ENCODE measurements around the gene CLASP1. TPM values are rescaled to one million over a fixed set of nuclear protein-coding genes. Genes with fewer than 3 reads are reported as not detected.
"Not testable (repeated sequence)": the region's sequence is repeated elsewhere in the genome, so short reads cannot be mapped to it uniquely, and the experiment has no call there.

CLASP1 gene
- total RNA-seq, 1 donor from 2014 or later = 69.3 TPM

DNA sequence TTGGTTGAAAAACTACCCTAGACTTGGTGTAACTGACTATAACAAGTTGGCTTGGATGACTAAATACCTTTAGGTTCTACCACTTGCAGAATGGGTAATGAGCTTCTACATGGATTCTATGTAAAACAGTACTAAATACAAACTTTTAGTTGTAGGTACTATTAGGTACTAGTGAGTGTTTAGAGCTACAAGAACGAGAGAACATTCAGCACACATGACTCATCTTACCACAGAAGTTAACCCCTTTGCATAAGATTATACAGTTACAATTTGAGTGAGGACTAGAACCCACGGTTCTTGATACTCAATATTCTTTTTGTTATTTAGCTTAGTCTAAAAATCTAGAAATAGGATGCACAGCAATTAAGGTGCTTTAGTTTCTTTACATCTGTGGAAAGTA is 262.6 kb downstream of the CLASP1 start:
- no peaks in the 10 kb centered on the region for H3K27me3 Mint-ChIP-seq
- intact Hi-C loops (cut with micrococcal nuclease) = no loop called here
- DNase-seq = no peak
- H3K36me3 Mint-ChIP-seq (ENCODE audit: low read depth) = peaks cover 34% of the 10 kb centered on the region
- no peaks in the 10 kb centered on the region for H3K9me3 Mint-ChIP-seq
- no peak overlapping the region for H3K27ac Mint-ChIP-seq
- no peaks in the 10 kb centered on the region for H3K4me1 Mint-ChIP-seq
- H3K4me3 Mint-ChIP-seq = no peak overlapping the region

DNA sequence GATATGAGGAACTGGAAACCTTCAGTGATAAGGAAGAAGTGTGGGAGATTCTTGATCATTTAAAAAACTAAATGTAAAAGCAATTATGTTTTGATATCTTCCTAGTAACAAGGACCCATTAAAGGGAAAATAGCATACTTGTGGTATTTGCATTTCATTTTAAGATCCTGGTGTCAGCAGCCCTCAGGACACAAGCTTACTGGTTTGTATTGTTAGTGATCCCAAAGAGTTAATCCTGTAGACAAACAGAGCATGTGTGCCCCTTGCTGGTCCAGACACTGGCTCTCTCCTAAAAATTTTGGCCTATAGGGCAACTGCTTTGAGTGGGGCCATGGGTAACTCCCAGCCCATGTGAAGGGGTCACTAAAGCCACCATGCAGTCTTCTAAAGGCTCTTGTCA is 263.2 kb downstream of the CLASP1 start:
- no peaks in the 10 kb centered on the region for H3K4me1 Mint-ChIP-seq
- intact Hi-C loops (cut with micrococcal nuclease) = no loop called here
- H3K4me3 Mint-ChIP-seq = no peak overlapping the region
- no peaks in the 10 kb centered on the region for H3K27me3 Mint-ChIP-seq
- no peaks in the 10 kb centered on the region for H3K9me3 Mint-ChIP-seq
- peaks cover 34% of the 10 kb centered on the region for H3K36me3 Mint-ChIP-seq (ENCODE audit: low read depth)
- H3K27ac Mint-ChIP-seq = no peak overlapping the region
- DNase-seq = no peak

DNA sequence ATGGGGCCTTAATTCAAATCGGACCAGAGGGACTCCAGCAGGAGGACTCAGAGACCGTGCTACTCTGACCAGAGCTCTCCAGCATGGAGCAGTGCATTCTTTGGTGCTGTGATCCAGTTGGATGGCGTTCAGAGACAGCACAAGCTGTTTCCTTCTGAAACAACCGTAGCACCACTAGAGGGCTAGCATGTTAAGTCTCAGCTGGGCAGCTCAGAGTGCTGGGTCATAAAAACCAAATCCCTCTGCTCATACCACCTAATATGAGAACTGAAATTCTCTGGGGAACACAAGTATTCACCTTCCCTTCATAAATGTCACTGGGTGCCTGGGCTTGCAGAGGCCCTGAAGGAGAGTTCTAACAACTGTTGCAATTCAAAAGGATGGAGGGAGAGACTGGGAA is 266.5 kb downstream of the CLASP1 start:
- peaks cover 53% of the 10 kb centered on the region for H3K36me3 Mint-ChIP-seq (ENCODE audit: low read depth)
- peaks cover 3% of the 10 kb centered on the region for H3K4me1 Mint-ChIP-seq
- intact Hi-C loops (cut with micrococcal nuclease) = no loop called here
- H3K27me3 Mint-ChIP-seq = no peaks in the 10 kb centered on the region
- H3K27ac Mint-ChIP-seq = no peak overlapping the region
- no peak overlapping the region for H3K4me3 Mint-ChIP-seq
- H3K9me3 Mint-ChIP-seq = no peaks in the 10 kb centered on the region
- DNase-seq = no peak

DNA sequence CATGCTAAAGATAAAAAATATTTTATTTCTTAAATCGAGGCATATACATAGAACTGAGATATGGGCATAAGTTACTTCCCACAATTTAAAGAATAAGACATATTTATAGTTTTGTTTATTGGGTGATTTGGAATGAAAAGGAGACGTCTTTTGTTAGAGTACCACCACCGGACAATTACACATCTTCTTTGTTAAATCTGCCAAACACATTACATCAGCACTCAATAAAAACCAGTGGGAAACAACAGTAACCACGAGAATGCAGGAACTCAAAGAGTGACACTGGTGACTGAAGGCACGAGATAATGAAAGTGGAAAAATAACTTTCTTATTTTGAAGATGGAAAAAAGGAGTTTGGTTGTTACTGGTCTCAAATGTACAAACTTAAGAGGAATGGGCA is 271.6 kb downstream of the CLASP1 start:
- Mint-ChIP-seq H3K9me3 (no peaks in the 10 kb centered on the region), H3K36me3 (ENCODE audit: low read depth) (peaks cover 61% of the 10 kb centered on the region), H3K27me3 (no peaks in the 10 kb centered on the region), H3K4me1 (peaks cover 4% of the 10 kb centered on the region), H3K27ac (no peak overlapping the region), H3K4me3 (no peak overlapping the region)
- DNase-seq = no peak
- intact Hi-C loops (cut with micrococcal nuclease) = no loop called here

DNA sequence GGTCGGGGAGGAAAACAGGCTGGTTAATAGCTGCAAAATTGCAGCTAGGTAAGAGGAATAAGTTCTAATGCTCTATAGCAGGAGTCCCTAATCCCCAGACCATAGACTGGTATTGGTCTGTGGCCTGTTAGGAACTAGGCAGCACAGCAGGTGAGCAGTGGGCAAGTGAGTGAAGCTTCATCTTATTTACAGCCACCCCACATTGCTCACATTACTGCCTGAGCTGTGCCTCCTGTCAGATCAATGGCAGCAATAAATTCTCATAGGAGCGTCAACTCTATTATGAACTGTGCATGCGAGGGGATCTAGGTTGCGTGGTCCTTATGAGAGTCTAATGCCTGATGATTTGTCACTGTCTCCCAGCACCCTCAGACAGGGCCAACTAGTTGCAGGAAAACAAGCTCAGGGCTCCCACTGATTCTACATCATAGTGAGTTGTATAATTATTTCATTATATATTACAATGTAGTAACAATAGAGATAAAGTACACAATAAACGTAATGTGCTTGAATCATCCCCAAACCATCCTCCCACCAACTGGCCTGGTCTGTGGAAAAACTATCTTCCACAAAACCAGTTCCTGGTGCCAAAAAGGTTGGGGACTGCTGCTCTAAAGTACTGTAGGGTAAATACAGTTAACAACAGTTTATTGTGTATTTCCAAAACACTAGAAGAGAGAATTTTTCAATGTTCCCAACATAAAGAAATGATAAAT is 272.6 kb downstream of the CLASP1 start:
- H3K4me3 Mint-ChIP-seq = no peak overlapping the region
- peaks cover 59% of the 10 kb centered on the region for H3K36me3 Mint-ChIP-seq (ENCODE audit: low read depth)
- no peaks in the 10 kb centered on the region for H3K27me3 Mint-ChIP-seq
- no peak overlapping the region for H3K27ac Mint-ChIP-seq
- intact Hi-C loops (cut with micrococcal nuclease) = no loop called here
- peaks cover 5% of the 10 kb centered on the region for H3K4me1 Mint-ChIP-seq
- DNase-seq = no peak
- H3K9me3 Mint-ChIP-seq = no peaks in the 10 kb centered on the region

DNA sequence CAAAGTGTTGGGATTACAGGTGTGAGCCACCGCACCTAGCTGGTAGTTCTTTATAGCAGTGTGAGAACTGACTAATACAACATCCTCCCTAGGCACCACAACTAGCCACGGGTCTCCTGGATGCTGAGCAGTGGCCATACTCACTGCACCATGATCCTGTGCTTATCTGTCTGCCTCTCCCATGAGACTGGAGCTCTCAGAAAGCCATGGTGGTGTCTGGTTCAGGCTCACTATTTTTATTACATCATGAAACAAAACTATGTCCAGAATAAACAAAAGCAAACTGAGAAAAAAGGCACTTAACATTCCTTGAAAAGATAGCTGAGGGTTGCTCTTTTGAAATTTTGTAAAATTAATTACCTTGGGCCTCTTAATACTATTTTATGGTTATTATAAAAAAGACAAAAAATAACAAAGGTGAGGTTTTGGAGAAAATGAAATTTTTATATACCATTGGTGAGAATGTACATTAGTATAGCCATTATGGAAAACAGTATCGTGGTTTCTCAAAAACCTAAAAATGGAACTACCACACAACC is 273.6 kb downstream of the CLASP1 start:
- Mint-ChIP-seq H3K36me3 (ENCODE audit: low read depth) (peaks cover 57% of the 10 kb centered on the region), H3K4me3 (no peak overlapping the region), H3K9me3 (no peaks in the 10 kb centered on the region), H3K27ac (no peak overlapping the region), H3K4me1 (peaks cover 5% of the 10 kb centered on the region), H3K27me3 (no peaks in the 10 kb centered on the region)
- no peak for DNase-seq
- intact Hi-C loops (cut with micrococcal nuclease) = no loop called here

DNA sequence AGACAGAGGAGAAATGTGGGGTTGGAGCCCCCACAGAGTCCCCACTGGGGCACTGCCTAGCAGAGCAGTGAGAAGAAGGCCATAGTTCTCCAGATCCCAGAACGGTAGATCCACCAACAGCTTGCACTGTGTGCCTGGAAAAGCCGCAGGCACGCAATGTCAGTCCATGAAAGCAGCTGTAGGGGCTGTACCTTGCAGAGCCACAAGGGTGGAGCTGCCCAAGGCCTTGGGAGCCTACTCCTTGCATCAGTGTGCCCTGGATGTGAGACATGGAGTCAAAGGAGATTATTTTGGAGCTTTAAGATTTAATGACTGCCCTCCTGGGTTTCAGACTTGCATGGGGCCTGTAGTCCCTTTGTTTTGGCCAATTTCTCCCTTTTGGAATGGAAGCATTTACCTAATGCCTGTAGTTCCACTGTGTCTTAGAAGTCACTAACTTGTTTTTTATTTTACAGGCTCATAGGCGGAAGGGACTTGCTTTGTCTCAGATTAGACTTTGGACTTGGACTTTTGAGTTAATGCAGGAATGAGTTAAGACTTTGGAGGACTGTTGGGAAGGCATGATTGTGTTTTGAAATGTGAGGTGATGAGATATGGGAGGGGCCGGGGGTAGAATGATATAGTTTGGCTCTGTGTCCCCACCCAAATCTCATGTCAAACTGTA is 274.7 kb downstream of the CLASP1 start:
- DNase-seq; H3K27ac Mint-ChIP-seq; H3K4me1 Mint-ChIP-seq; H3K9me3 Mint-ChIP-seq; H3K27me3 Mint-ChIP-seq; H3K4me3 Mint-ChIP-seq; intact Hi-C loops (cut with micrococcal nuclease): not testable (repeated sequence)
- H3K36me3 Mint-ChIP-seq (ENCODE audit: low read depth) = peaks cover 57% of the 10 kb centered on the region

DNA sequence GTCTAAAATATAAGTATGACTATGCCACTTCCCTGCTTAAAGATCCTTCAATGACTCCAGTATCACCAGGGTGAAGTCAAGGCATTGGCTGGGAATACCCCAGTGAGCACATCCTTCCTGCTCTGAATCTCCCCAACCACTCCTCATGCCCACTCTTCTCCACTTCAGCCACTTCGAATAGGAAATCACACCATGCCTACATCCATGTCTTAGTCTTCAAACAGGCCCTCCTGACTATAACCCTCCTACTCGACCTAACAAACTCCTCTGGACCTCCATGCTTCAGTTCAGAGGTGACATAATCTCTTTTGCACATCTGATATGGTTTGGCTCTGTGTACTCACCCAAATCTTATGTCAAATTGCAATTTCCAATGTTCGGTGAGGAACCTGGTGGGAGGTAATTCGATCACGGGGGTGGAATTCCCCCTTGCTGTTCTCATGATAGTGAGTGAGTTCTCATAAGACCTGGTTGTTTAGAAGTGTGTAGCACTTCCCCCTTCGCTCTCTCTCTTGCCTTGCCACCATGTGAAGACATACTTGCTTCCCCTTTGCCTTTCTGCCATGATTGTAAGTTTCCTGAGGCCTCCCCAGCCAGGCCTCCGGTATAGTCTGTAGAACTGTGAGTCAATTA is 276.4 kb downstream of the CLASP1 start:
- H3K36me3 Mint-ChIP-seq (ENCODE audit: low read depth) = peaks cover 55% of the 10 kb centered on the region
- H3K27ac Mint-ChIP-seq = peak overlapping the region; percentile 42
- H3K27me3 Mint-ChIP-seq = no peaks in the 10 kb centered on the region
- H3K9me3 Mint-ChIP-seq = no peaks in the 10 kb centered on the region
- intact Hi-C loops (cut with micrococcal nuclease) = no loop called here
- no peak for DNase-seq
- H3K4me1 Mint-ChIP-seq = peaks cover 4% of the 10 kb centered on the region
- H3K4me3 Mint-ChIP-seq = no peak overlapping the region

DNA sequence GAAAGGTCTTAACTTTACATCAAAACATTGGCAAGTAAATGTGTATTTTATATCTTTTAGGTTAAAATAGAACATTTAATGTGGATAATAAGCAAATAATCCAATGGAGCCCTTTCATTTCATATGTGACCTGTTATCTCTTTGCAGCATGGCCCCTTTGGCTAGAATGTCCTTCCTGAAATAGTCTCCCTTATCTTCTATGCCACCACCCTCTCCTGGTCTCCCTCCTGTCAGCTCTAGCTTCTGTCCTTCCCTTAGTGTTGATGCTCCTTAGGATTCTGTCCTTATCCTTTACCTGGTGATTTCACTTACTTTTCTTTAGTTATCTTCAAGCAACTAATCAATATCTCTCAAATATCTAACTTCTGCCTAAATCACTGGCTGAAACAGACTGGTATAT is 277.2 kb downstream of the CLASP1 start:
- Mint-ChIP-seq H3K27ac (no peak overlapping the region), H3K36me3 (ENCODE audit: low read depth) (peaks cover 57% of the 10 kb centered on the region), H3K9me3 (no peaks in the 10 kb centered on the region)

DNA sequence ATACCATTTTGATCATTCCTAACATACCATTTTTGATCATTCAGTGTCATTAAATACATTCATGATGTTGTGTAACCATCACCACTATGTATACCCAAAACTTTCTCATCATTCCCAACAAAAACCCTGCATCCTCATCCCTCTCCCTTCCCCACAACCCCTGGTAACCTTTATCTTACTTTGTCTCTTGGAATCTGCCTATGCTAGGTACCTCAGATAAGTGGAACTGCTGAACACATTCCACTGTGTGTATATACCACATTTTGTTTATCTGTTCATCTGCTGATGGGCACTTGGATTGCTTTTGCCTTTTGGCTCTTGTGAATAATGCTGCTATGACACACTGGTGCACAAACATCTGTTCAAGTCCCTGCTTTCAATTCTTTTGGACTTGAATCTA is 280.4 kb downstream of the CLASP1 start:
- H3K4me1 Mint-ChIP-seq = peaks cover 4% of the 10 kb centered on the region
- H3K36me3 Mint-ChIP-seq (ENCODE audit: low read depth) = peaks cover 48% of the 10 kb centered on the region
- H3K27me3 Mint-ChIP-seq = no peaks in the 10 kb centered on the region
- H3K9me3 Mint-ChIP-seq = no peaks in the 10 kb centered on the region
- no peak overlapping the region for H3K4me3 Mint-ChIP-seq
- H3K27ac Mint-ChIP-seq = no peak overlapping the region
- intact Hi-C loops (cut with micrococcal nuclease) = no loop called here
- no peak for DNase-seq

More for the DNA sequence above, 277.2 kb downstream of the CLASP1 start:
- no peak for DNase-seq
- H3K4me1 Mint-ChIP-seq = peaks cover 4% of the 10 kb centered on the region
- intact Hi-C loops (cut with micrococcal nuclease) = no loop called here
- H3K27me3 Mint-ChIP-seq = no peaks in the 10 kb centered on the region
- H3K4me3 Mint-ChIP-seq = no peak overlapping the region

DNA sequence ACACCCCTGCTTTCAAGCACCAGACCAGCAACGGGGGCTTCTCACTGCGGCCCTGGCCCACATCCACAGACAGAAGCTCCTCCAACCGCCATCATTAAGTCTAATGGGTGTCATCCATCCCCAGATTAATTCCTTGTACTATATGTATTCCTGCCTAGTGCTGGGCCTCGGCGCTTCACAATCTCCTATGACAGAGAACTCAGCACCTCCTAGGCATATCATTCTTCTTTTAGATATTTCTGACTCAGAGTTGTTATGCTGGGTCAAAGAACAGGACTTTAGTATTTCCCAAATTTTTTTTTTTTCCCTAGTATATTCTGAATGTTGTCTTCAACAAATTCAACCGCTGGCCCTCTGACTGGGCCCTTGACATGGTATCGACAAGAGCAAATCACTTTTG is 281.1 kb downstream of the CLASP1 start:
- H3K4me3 Mint-ChIP-seq = no peak overlapping the region
- H3K36me3 Mint-ChIP-seq (ENCODE audit: low read depth) = peaks cover 45% of the 10 kb centered on the region
- DNase-seq = no peak
- H3K27ac Mint-ChIP-seq = no peak overlapping the region
- intact Hi-C loops (cut with micrococcal nuclease) = no loop called here
- H3K27me3 Mint-ChIP-seq = no peaks in the 10 kb centered on the region
- peaks cover 4% of the 10 kb centered on the region for H3K4me1 Mint-ChIP-seq
- no peaks in the 10 kb centered on the region for H3K9me3 Mint-ChIP-seq

DNA sequence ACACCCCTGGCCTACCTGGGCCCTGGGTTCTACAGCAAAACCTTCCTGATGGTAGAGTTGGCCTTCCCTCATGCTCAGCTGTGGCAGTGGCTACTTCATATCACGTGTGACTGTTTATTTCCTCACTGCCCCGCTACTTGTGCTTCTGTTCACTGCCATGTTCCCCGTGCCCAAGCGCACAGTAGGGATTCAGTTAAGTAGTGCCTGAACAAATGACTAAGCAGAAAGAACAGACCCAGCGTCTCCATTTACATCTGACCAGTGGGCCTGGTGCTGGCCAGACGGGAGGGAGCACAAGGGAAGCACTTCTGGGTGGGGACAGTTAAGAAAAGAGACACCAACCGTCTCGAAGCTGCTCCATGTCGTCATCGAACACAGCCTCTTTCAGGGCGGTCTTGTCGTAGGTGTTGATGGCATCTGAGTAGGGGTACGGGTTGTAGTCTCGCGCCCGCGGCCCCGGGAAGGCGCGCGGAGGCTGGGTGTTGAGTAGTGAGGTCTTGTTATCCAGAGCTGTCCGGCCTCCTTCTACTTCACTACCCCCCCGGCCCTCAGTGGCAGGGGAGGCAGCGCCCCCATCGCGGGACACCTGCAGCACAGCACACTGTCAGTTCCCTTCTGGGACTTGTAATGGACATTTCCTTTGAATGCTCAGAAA is 281.9 kb downstream of the CLASP1 start:
- H3K27me3 Mint-ChIP-seq = no peaks in the 10 kb centered on the region
- no peak overlapping the region for H3K27ac Mint-ChIP-seq
- no peak overlapping the region for H3K4me3 Mint-ChIP-seq
- H3K36me3 Mint-ChIP-seq (ENCODE audit: low read depth) = peaks cover 46% of the 10 kb centered on the region
- DNase-seq = no peak
- no peaks in the 10 kb centered on the region for H3K9me3 Mint-ChIP-seq
- intact Hi-C loops (cut with micrococcal nuclease) = no loop called here
- peaks cover 2% of the 10 kb centered on the region for H3K4me1 Mint-ChIP-seq

DNA sequence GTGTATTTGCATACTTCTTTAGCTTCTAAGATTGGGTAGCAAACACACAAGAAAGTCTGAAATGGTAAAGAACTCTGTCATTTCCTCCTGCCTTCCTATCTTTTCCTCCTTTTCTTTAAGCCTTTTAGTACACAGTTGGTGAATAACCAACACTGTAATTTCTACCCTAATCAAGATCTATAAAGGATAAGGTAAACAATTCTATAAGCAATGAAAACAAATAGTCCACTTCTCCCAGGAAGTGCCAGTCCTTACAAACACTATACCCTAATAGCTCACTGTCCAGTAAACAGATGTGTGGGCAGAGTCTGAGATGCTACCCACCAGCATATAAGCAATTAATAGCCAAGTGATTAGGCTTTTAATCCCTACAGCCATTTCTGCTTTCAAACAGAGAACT is 283.2 kb downstream of the CLASP1 start:
- no peaks in the 10 kb centered on the region for H3K27me3 Mint-ChIP-seq
- H3K27ac Mint-ChIP-seq = no peak overlapping the region
- peaks cover 3% of the 10 kb centered on the region for H3K4me1 Mint-ChIP-seq
- DNase-seq = no peak
- H3K9me3 Mint-ChIP-seq = no peaks in the 10 kb centered on the region
- peaks cover 54% of the 10 kb centered on the region for H3K36me3 Mint-ChIP-seq (ENCODE audit: low read depth)
- no peak overlapping the region for H3K4me3 Mint-ChIP-seq
- intact Hi-C loops (cut with micrococcal nuclease) = no loop called here

DNA sequence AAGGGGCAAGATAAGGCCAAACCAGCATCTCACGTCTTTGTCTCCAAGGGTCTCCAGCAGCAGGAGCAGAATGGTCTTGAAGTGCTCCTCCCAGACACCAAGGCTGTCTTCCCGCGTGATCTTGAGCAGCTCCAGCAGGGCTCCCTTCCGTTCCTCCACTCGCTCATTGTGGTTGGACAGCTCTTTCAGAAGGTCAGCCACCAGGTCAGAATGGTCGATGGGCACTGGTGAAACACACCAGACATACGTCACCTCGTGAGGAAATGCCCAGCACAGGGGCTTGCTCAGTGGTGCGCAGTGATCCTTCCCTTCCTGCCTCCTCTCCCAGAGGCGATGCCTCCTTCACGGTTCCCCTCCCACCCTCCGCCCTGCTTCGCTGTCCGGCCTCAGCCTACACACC is 284.2 kb downstream of the CLASP1 start:
- H3K27me3 Mint-ChIP-seq = no peaks in the 10 kb centered on the region
- peaks cover 54% of the 10 kb centered on the region for H3K36me3 Mint-ChIP-seq (ENCODE audit: low read depth)
- DNase-seq = no peak
- no peak overlapping the region for H3K27ac Mint-ChIP-seq
- intact Hi-C loops (cut with micrococcal nuclease) = no loop called here
- peaks cover 2% of the 10 kb centered on the region for H3K4me1 Mint-ChIP-seq
- no peaks in the 10 kb centered on the region for H3K9me3 Mint-ChIP-seq
- no peak overlapping the region for H3K4me3 Mint-ChIP-seq
